GM18873 (cell line): Measurements from ENCODE around the gene SMIM45.

Experiments
- ATAC-seq: cut with Tn5 transposase; IDR thresholded peaks from one replicate; pipeline ENCODE4 v1.9.1; 2021; ENCODE audit warnings: mild to moderate bottlenecking, moderate library complexity, moderate number of reproducible peaks; ENCODE audit not compliant: unreplicated experiment, low FRiP score

The SMIM45 gene

GRCh38 chr22:41951898-41952474 is at the start of gene SMIM45:
Gene SMIM45 (plus strand): TSS chr22:41952150.
- no peak for ATAC-seq

- no peak for ATAC-seq
These were observed 49.0 kb upstream of the SMIM45 start for GRCh38 chr22:41902932-41903421.

DNA sequence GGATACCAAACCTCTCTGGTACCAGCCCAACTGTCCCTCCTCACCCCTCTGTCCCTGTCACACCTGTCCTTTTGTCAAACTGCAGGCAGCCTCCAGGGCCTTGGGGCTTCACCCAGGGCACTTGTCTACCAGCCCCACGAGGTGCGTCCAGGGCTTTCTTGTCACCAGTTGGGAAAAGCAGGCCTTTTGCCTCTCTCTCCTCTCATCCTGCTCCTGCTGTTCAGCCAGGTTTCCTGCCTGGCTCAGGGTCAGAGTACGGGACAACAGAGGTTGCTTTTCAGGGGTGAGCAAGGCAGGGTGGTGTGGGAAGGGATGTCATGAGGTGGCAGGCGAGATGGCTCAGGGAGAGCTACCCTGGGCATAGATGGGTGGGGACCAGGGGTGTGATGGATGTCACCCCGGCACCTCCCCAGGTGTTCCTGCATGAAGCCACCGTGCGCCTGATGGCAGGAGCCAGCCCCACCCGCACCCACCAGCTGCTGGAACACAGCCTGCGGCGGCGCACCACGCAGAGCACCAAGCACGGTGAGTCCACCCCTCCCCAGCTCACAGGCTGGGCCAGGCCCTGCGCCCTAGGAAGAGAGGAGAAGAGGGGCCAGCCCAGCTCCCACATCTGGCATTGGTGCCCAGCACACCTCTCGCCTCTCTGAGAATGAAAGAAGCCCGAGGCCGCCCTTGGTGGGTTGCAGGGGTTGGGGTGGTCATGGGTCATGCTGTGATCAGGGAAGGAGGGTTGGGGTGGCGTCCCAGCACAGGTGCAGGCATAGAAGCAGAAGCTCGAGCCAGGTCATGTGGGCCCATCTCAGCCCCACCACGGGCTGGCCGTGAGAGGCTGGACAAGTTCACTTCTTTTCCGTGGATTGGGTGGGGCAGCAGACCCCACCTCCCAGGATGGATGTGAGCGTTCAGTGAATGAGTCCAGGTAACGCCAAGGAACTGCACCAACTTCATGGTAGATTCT is 47.2 kb upstream of the SMIM45 start:
- ATAC-seq: no peak

GRCh38 chr22:41905411-41906202 is 46.3 kb upstream of the SMIM45 start:
- ATAC-seq: no peak

- no peak for ATAC-seq
These were observed 45.1 kb upstream of the SMIM45 start for GRCh38 chr22:41906822-41907221.

GRCh38 chr22:41907436-41908401 is 44.2 kb upstream of the SMIM45 start:
- no peak for ATAC-seq

DNA sequence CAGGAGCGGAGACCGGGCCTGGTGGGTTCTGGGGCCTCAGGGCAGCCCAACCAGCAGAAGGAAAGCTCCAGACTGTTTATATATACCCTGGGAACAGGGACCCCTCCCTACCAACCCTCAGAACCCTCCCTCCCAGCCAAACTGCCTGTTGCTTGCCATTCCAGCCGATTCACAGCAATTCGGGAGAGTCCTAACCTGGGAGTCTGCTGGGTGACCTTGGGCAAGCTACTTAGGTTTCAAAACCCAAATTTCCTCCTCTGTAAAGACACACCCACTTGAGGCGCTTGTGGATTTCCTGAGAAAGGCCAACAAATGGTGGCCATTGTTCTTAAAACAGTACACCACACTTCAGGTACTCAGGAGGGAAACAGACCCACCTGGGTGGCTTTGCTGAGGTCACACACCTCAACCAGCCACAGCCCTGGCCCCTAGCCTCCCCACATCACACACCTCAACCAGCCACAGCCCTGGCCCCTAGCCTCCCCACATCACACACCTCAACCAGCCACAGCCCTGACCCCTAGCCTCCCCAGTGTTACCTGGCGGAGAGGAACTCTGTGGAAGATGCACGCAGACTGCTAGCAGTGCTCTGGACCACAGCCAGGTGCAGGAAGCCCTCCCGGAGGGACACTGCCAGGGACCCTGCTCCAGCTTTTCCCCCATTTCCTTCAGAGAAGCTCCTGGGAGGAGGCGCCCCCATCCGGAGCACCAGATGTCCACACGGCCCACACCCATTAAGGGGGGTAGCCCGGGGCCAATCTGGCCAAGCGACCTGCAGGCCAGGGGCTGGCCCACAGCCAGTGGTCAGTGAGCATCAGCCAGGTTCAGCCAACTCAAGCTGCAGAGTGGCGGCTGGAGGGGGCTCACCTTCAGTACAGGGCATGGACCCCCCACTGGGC is 43.3 kb upstream of the SMIM45 start:
- ATAC-seq: no peak

DNA sequence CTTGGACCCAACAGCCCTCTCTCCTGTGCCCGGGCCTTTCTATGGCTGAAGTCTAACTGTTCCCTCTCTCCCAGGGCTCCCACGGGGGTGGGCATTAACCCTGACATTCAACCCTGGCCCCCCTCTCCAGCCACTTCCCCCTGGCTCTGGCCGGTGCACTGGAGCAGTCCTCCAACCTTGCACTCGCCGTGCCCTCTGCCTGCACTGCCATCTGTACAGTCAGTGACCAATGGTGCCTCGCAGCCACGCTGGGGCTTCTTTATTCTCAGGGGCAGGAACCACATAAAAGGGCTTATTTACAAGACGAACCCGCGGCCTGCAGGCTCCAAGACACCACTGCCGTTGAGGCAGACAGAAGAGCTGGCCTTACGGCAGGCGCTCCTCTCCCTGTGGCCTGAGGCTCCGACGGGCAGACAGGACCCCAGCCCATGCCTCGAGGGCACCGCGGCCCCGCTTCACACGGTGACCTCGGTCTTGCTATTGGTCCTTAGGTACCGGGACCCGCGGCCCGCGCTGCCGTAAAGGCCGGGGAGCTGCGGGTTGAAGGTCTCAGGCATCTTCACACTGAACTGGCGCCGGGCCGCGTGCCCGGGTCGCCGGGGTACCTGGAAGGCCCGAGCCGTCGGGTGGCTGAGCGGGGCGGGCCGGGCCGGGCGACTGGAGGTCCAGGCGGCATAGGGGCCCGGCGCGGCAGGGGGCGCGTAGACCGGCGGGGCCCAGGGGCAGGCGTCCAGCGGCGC is 42.5 kb upstream of the SMIM45 start:
- no peak for ATAC-seq

GRCh38 chr22:41910050-41911000 is 41.6 kb upstream of the SMIM45 start:
- no peak for ATAC-seq

GRCh38 chr22:41911001-41911611 is 40.8 kb upstream of the SMIM45 start:
- ATAC-seq: no peak

- ATAC-seq: no peak
These were observed 39.5 kb upstream of the SMIM45 start for GRCh38 chr22:41912338-41913039.

- ATAC-seq: no peak
These were observed 38.8 kb upstream of the SMIM45 start for GRCh38 chr22:41913040-41913719.

- ATAC-seq: no peak
These were observed 38.0 kb upstream of the SMIM45 start for GRCh38 chr22:41913842-41914534.

- no peak for ATAC-seq
These were observed 37.3 kb upstream of the SMIM45 start for GRCh38 chr22:41914611-41915034.
